ENCODE measurements around the gene TMEM94. TPM values are rescaled to one million over a fixed set of nuclear protein-coding genes. Genes with fewer than 3 reads are reported as not detected.

TMEM94 gene
- total and polyA plus RNA-seq, 9 of the 15 experiments (the other 6 are each of a cell fraction or from before 2014, with no cell fraction given): 0.35 to 48.1 (median 14.4) TPM

- no peak for TF ChIP-seq NKRF (IDR thresholded peaks at IDR 0.05; ENCODE audit: borderline replicate concordance)
- no peak for TF ChIP-seq MEF2A (IDR thresholded peaks at IDR 0.05; ENCODE audit: control insufficient read depth, low read depth, low read length)
- TF ChIP-seq KDM2B (CRISPR knock-in tag; IDR thresholded peaks at IDR 0.05): peak; percentile 21; the same call in 1 of the 2 replicates
- no peak for TF ChIP-seq ATF7 (IDR thresholded peaks at IDR 0.05)
- no peak for TF ChIP-seq ZNF75A (CRISPR knock-in tag; IDR thresholded peaks at IDR 0.05)
- TF ChIP-seq PYGO2 (tag; IDR thresholded peaks at IDR 0.05): no peak
- TF ChIP-seq E2F5 (CRISPR knock-in tag; IDR thresholded peaks at IDR 0.05): no peak
- TF ChIP-seq POLR2A (conservative IDR thresholded peaks at IDR 0.05): no peak
- no peak for TF ChIP-seq EP400 (IDR thresholded peaks at IDR 0.05)
- TF ChIP-seq SFPQ (IDR thresholded peaks at IDR 0.05; ENCODE audit: low read depth, low read length): no peak
- no peak for TF ChIP-seq ZNF224 (CRISPR knock-in tag; IDR thresholded peaks at IDR 0.05)
- no peak for TF ChIP-seq ZC3H11A (IDR thresholded peaks at IDR 0.05; ENCODE audit: low read depth, low read length)
- peak; percentile 9 for TF ChIP-seq RBBP5 (IDR thresholded peaks at IDR 0.05; ENCODE audit: borderline replicate concordance, insufficient read depth, low read length, poor library complexity, severe bottlenecking)
- TF ChIP-seq CEBPG (CRISPR knock-in tag; IDR thresholded peaks at IDR 0.05): no peak
- no peak for TF ChIP-seq CEBPG (tag; conservative IDR thresholded peaks at IDR 0.05 in 1 of 2, IDR thresholded peaks at IDR 0.05 in 1 of 2)
- TF ChIP-seq MXI1 (IDR thresholded peaks at IDR 0.05; ENCODE audit: low read depth, low read length): no peak
- TF ChIP-seq ZFX (CRISPR knock-in tag; IDR thresholded peaks at IDR 0.05): peak; percentile 37; the same call in 1 of the 2 replicates
- TF ChIP-seq ZNF395 (CRISPR knock-in tag; IDR thresholded peaks at IDR 0.05): no peak
- no peak for TF ChIP-seq SLC30A9 (CRISPR knock-in tag; IDR thresholded peaks at IDR 0.05)
- no peak for TF ChIP-seq CHD4 (IDR thresholded peaks at IDR 0.05; ENCODE audit: insufficient read depth, insufficient replicate concordance, low read depth, low read length, poor library complexity, severe bottlenecking)
- TF ChIP-seq E2F3 (CRISPR knock-in tag; IDR thresholded peaks at IDR 0.05): no peak
- no peak for TF ChIP-seq U2AF2 (optimal IDR thresholded peaks at IDR 0.05; ENCODE audit: low read depth, low read length)
- TF ChIP-seq HDAC1 (IDR thresholded peaks at IDR 0.05): no peak
These were observed 58.6 kb downstream of the TMEM94 start (continued) for GRCh38 chr17:75514919-75515495.
